GM12878 (cell line): ENCODE measurements around the gene POLR1H. TPM values are rescaled to one million over a fixed set of nuclear protein-coding genes. Genes with fewer than 3 reads are reported as not detected.

Experiments used
- ATAC-seq: fragments of 200-7000 bp; cut with Tn5 transposase; 3 replicates; pipeline ENCODE4 v1.9.1; 2020; ENCODE audit warnings: mild to moderate bottlenecking, moderate library complexity
- BruUV-seq: library from RNA; stranded (reverse); fragments of 400-500 nt; replicated peaks from 2 replicates; lab custom pipeline; 2021; lab: Mats Ljungman, UMichigan
- CTCF ChIA-PET: fragments of 300-600 bp; sonication (Branson Sonifier 250); formaldehyde crosslinking; extraction: SDS; loops from one replicate; lab custom pipeline; 2021; ENCODE audit warnings: inconsistent platforms; lab: Yijun Ruan, JAX
- POLR2A ChIA-PET: fragments of 350-600 bp; formaldehyde crosslinking; extraction: SDS; loops from one replicate; lab custom pipeline; 2021; ENCODE audit warnings: inconsistent platforms; lab: Charles Lee
- RAD21 ChIA-PET: fragments of 300-600 bp; sonication (Branson Sonifier 250); formaldehyde crosslinking; loops from one replicate; lab custom pipeline; 2023; ENCODE audit warnings: antibody characterized with exemption; ENCODE audit not compliant: unreplicated experiment; lab: Charles Lee
- SMC1A ChIA-PET: fragments of 300-600 bp; sonication (Branson Sonifier 250); formaldehyde crosslinking; loops from one replicate; lab custom pipeline; 2023; ENCODE audit not compliant: unreplicated experiment, uncharacterized antibody; lab: Charles Lee
- DNase-seq: peaks from one replicate; pipeline ENCODE4 v3.0.0-alpha.2; 2011; ENCODE audit warnings: low read depth, low spot score
- FAIRE-seq: peaks from 3 replicates; lab custom pipeline; 2011; peaks lifted over from hg19 to GRCh38; lab: Jason Lieb, UNC
- H2AFZ ChIP-seq: 2 replicates; pipeline ENCODE4 v1.6.0; 2011; ENCODE audit warnings: low read depth, low read length, control low read depth; ENCODE audit not compliant: control insufficient read depth
- H3K27ac ChIP-seq: 2 replicates; pipeline ENCODE4 v1.5.1; 2011; ENCODE audit warnings: control low read depth; ENCODE audit not compliant: control insufficient read depth, insufficient read depth
- H3K27me3 ChIP-seq, 2 experiments: replicated peaks in 1 of 2; 2 replicates each; pipeline versions ENCODE4 v1.6.0 to v1.6.1; 2011; ENCODE audit warnings: low read length in 1 of 2; ENCODE audit not compliant: control insufficient read depth in 2 of 2, insufficient read depth in 2 of 2
- H3K36me3 ChIP-seq, 2 experiments: 2 replicates each; pipeline ENCODE4 v1.5.1; 2011; ENCODE audit warnings: low read length in 1 of 2; ENCODE audit not compliant: control insufficient read depth in 2 of 2, insufficient read depth in 2 of 2
- H3K4me1 ChIP-seq: 2 replicates; pipeline ENCODE4 v1.6.1; 2011; ENCODE audit warnings: mild to moderate bottlenecking, low read length, moderate library complexity, mixed read lengths; ENCODE audit not compliant: control insufficient read depth, insufficient read depth
- H3K4me2 ChIP-seq: 2 replicates; pipeline ENCODE4 v1.6.0; 2011; ENCODE audit warnings: control low read depth; ENCODE audit not compliant: control insufficient read depth, insufficient read depth
- H3K4me3 ChIP-seq: fragments of 200-600 bp; sonication (generic); 2 replicates; pipeline ENCODE4 v1.5.1; 2016
- H3K79me2 ChIP-seq: 2 replicates; pipeline ENCODE4 v1.6.0; 2011; ENCODE audit warnings: low read length; ENCODE audit not compliant: control insufficient read depth, insufficient read depth
- H3K9ac ChIP-seq: 2 replicates; pipeline ENCODE4 v1.8.0; 2011; ENCODE audit warnings: low read length, control low read depth, mixed read lengths; ENCODE audit not compliant: control insufficient read depth, insufficient read depth
- H3K9me3 ChIP-seq: replicated peaks from 3 replicates; pipeline ENCODE4 v1.5.1; 2011; ENCODE audit warnings: mild to moderate bottlenecking, low read length; ENCODE audit not compliant: control insufficient read depth, insufficient read depth
- H4K20me1 ChIP-seq: 2 replicates; pipeline ENCODE4 v1.6.0; 2011; ENCODE audit not compliant: control insufficient read depth, insufficient read depth
- CTCF ChIP-seq, 3 experiments: IDR thresholded peaks in 2 of 3; conservative IDR thresholded peaks in 1 of 3; 2 replicates each; pipeline ENCODE4 v1.5.1; 2011; ENCODE audit warnings: low read depth in 3 of 3, low read length in 3 of 3, mild to moderate bottlenecking in 3 of 3, control low read depth in 2 of 3, moderate library complexity in 2 of 3, inconsistent platforms in 1 of 3, mixed read lengths in 1 of 3; ENCODE audit not compliant: control insufficient read depth in 2 of 3, insufficient read depth in 1 of 3; ENCODE audit errors: extremely low read depth in 1 of 3
- IKZF1 ChIP-seq: fragments of 450-650 bp; conservative IDR thresholded peaks from 2 replicates; pipeline ENCODE4 v1.6.1; 2017; ENCODE audit warnings: antibody characterized with exemption, mild to moderate bottlenecking
- JUND ChIP-seq: IDR thresholded peaks from 2 replicates; pipeline ENCODE4 v1.6.1; 2012; ENCODE audit warnings: low read depth, mild to moderate bottlenecking, low read length, improper control_type of control experiment, moderate library complexity
- WGBS: methylation state at CpG from one replicate; pipeline ENCODE4 v1.1.6; 2016; ENCODE audit warnings: low lambda C conversion rate; ENCODE audit not compliant: insufficient replicate concordance, insufficient coverage; ENCODE audit errors: missing lambda C conversion rate; 5-methylcytosine and 5-hydroxymethylcytosine counted together
- in situ Hi-C: fragments of 300-500 bp; cut with MboI; formaldehyde crosslinking; loops from 9 replicates; pipeline ENCODE4 v1.14.3; 2018; ENCODE audit warnings: mixed read lengths
- intact Hi-C: fragments of 100-400 bp; cut with micrococcal nuclease; formaldehyde crosslinking; loops from one replicate; pipeline ENCODE4 v1.14.2; 2022; ENCODE audit not compliant: unreplicated experiment
- polyA plus RNA-seq, 11 experiments: library from polyadenylated mRNA; depleted of rRNA in 4 of 11; unstranded in 6 of 11; stranded (reverse) in 5 of 11; fragments of >200 nt; fragmentation: Nextera tagmentation in 4 of 11; fragmentation: Illumina TruSeq in 1 of 11; extraction: Ambion mirVana in 4 of 11; extraction: Trizol in 1 of 11; gene quantifications; 1 replicate in 1 of 11; 2 replicates in 10 of 11; pipeline versions ENCODE4 v1.2.1 to v1.2.3, GENCODE V29; 2011 to 2016; ENCODE audit warnings: inconsistent platforms in 2 of 11, missing spikeins in 2 of 11, low read depth in 1 of 11
- total RNA-seq, 4 experiments: library from RNA; depleted of rRNA in 3 of 4; stranded (reverse); fragments of >200 nt in 3 of 4; fragmentation: Illumina TruSeq in 1 of 4; extraction: Trizol in 1 of 4; gene quantifications; 2 replicates each; pipeline versions ENCODE4 v1.2.1 to v1.2.3, GENCODE V29; 2013 to 2021

The POLR1H gene
- total and polyA plus RNA-seq, 10 of the 15 experiments (the other 5 are each of a cell fraction or from before 2014, with no cell fraction given), result 50.6 to 160 (median 77.7) TPM

- H3K9ac ChIP-seq, result no peak overlapping the region
- SMC1A ChIA-PET, result interaction anchor here (0.9 to 16.6 kb wide), 3 partner anchors 9 to 35 kb away, joined by 4 to 647 read pairs (median 5); partner anchors contain the start of genes PPP1R11 and TRIM40
Observed at GRCh38 chr6:30101444-30102413, 40.7 kb downstream of the POLR1H start.

More at GRCh38 chr6:30101444-30102413, 40.7 kb downstream of the POLR1H start:
- Histone ChIP-seq H3K4me3 (peak overlapping the region; percentile 3; the same call in 1 of the 2 replicates), H3K36me3 (no peaks in the 10 kb centered on the region), H3K79me2 (no peaks in the 10 kb centered on the region), H3K4me1 (peaks cover 19% of the 10 kb centered on the region), H3K9me3 (no peaks in the 10 kb centered on the region), H3K4me2 (peak overlapping the region; percentile 72), H3K27ac (no peak overlapping the region), H3K27me3 (peaks cover 12 to 27% of the 10 kb centered on the region in 2 experiments), H2AFZ (peak overlapping the region; percentile 57), H4K20me1 (no peaks in the 10 kb centered on the region)
- in situ Hi-C loops (no loop called here), intact Hi-C loops (no loop called here)
- POLR2A ChIA-PET, result interaction anchor here (0.9 to 1.6 kb wide), 2 partner anchors 23 to 35 kb away, joined by 3 to 4 read pairs; partner anchors contain the start of gene PPP1R11
- ATAC-seq, result peak; percentile 87
- TF ChIP-seq JUND (no peak), IKZF1 (peak; percentile 50), CTCF (IDR thresholded peaks at IDR 0.05 in 2 of 3, conservative IDR thresholded peaks at IDR 0.05 in 1 of 3; ENCODE audit: control insufficient read depth in 2 of 3, extremely low read depth in 1 of 3, insufficient read depth in 1 of 3, low read depth in 3 of 3, low read length in 3 of 3) (peak in 1 of 3 experiments; percentile 24; a peak in 2 of 6 replicates)
- CTCF ChIA-PET, result interaction anchor here (0.6 to 6.6 kb wide), 21 partner anchors 10 to 454 kb away, joined by 3 to 561 read pairs (median 4); partner anchors contain the start of genes POLR1H, PPP1R11, TRIM26 and TRIM31
- no peak for FAIRE-seq
- no TSS peak for BruUV-seq
- no peak for DNase-seq
- RAD21 ChIA-PET, result interaction anchor here (0.7 to 9.0 kb wide), 11 partner anchors 10 to 158 kb away, joined by 3 to 333 read pairs (median 3); partner anchors contain the start of genes PPP1R11, TRIM31 and TRIM40
- WGBS, result 1% methylated on average over 51 of the region's 51 CpGs
